Measurements from ENCODE around the gene DIDO1. TPM values are rescaled to one million over a fixed set of nuclear protein-coding genes. Genes with fewer than 3 reads are reported as not detected.

Gene DIDO1
- total RNA-seq, 1 experiment from 2014 or later = 85.9 TPM

DNA sequence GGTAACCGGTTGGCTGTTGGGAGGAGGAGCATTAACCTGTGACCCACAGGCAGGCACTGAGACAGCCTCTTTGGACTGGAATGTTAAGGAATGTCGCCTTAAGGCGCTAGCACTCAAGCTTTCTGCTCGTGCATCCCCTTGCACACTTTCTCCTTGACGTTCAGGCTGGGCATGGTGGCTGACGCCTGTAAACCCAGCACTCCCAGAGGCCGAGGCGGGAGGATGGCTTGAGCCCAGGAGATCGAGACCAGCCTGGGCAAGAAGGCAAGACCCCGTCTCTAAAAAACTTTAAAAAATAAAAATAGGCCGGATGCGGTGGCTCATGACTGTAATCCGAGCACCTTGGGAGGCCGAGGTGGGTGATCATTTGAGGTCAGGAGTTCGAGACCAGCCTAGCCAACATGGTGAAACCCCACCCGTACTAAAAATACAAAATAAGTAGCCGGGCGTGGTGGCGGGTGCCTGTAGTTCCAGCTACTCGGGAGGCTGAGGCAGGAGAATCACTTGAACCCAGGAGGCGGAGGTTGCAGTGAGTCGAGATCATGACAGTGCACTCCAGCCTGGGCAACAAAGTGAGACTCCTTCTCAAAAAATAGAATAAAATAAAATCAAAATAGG lies 9.8 kb upstream of the DIDO1 start:
- Histone ChIP-seq H2BK120ac (ENCODE audit: low read depth, low read length, poor library complexity, severe bottlenecking) (no peak overlapping the region), H2BK20ac (ENCODE audit: low read depth, low read length, poor library complexity, severe bottlenecking) (no peak overlapping the region), H3K27me3 (ENCODE audit: insufficient read depth, low read length) (no peaks in the 10 kb centered on the region), H3K4ac (ENCODE audit: low read depth, low read length) (no peak overlapping the region), H4K91ac (ENCODE audit: insufficient read length, low read depth, low read length) (no peak overlapping the region), H3K18ac (ENCODE audit: insufficient read length, low read depth, low read length) (no peak overlapping the region), H2AK5ac (ENCODE audit: insufficient read length, low read length) (no peak overlapping the region), H3K79me1 (ENCODE audit: insufficient read depth, low read depth, low read length, poor library complexity, severe bottlenecking) (no peaks in the 10 kb centered on the region), H3K23me2 (ENCODE audit: insufficient read length, low read depth, low read length, poor library complexity, severe bottlenecking) (no peaks in the 10 kb centered on the region), H3K9ac (ENCODE audit: extremely low read depth, insufficient read length, low read length) (peak overlapping the region; percentile 20), H3T11ph (ENCODE audit: low read length) (no peak overlapping the region), H3K14ac (ENCODE audit: insufficient read depth, low read length) (no peak overlapping the region; the same call in 1 of the 2 replicates), H4K8ac (replicated peaks; ENCODE audit: insufficient read length, low read depth, low read length) (no peak overlapping the region), H3K23ac (ENCODE audit: insufficient read length, low read depth, low read length) (no peak overlapping the region), H2BK12ac (ENCODE audit: insufficient read length, low read depth, low read length) (no peak overlapping the region), H2BK5ac (ENCODE audit: insufficient read length, low read length) (no peak overlapping the region), H4K5ac (ENCODE audit: insufficient read length, low read depth, low read length) (no peak overlapping the region), H3K79me2 (ENCODE audit: insufficient read depth, low read length) (peaks cover 83% of the 10 kb centered on the region), H3K9me3 (ENCODE audit: control insufficient read depth, low read depth, low read length) (no peaks in the 10 kb centered on the region), H3K27ac (ENCODE audit: insufficient read length, low read depth, low read length) (no peak overlapping the region), H3K56ac (ENCODE audit: insufficient read length, low read depth, low read length) (no peak overlapping the region), H3K4me1 (ENCODE audit: insufficient read depth, low read length) (peaks cover 13% of the 10 kb centered on the region; the same call in 1 of the 2 replicates), H4K20me1 (ENCODE audit: control insufficient read depth, insufficient read depth, insufficient read length) (no peaks in the 10 kb centered on the region), H2BK15ac (ENCODE audit: low read depth, low read length) (no peak overlapping the region), H3K4me2 (ENCODE audit: insufficient read depth, insufficient read length, low read length) (peak overlapping the region; percentile 47), H2AFZ (ENCODE audit: low read length) (no peak overlapping the region)
- Mint-ChIP-seq H3K9me3 (no peaks in the 10 kb centered on the region), H3K27me3 (ENCODE audit: low read depth) (peaks cover 2% of the 10 kb centered on the region; the same call in 1 of the 2 replicates), H3K4me3 (no peak overlapping the region; a peak in 2 of 5 replicates), H3K27ac (no peak overlapping the region), H3K36me3 (ENCODE audit: insufficient read depth in 1 of 3, low read depth in 3 of 3) (peaks cover 7 to 25% (median 8%) of the 10 kb centered on the region in 3 experiments), H3K4me1 (peaks cover 27 to 34% of the 10 kb centered on the region in 2 experiments)
- TF ChIP-seq, protein P1, sequence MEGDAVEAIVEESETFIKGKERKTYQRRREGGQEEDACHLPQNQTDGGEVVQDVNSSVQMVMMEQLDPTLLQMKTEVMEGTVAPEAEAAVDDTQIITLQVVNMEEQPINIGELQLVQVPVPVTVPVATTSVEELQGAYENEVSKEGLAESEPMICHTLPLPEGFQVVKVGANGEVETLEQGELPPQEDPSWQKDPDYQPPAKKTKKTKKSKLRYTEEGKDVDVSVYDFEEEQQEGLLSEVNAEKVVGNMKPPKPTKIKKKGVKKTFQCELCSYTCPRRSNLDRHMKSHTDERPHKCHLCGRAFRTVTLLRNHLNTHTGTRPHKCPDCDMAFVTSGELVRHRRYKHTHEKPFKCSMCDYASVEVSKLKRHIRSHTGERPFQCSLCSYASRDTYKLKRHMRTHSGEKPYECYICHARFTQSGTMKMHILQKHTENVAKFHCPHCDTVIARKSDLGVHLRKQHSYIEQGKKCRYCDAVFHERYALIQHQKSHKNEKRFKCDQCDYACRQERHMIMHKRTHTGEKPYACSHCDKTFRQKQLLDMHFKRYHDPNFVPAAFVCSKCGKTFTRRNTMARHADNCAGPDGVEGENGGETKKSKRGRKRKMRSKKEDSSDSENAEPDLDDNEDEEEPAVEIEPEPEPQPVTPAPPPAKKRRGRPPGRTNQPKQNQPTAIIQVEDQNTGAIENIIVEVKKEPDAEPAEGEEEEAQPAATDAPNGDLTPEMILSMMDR (conservative IDR thresholded peaks at IDR 0.05) = no peak
- no CpG with 5 or more reads among the region's 22 CpGs for WGBS (ENCODE audit: extremely low coverage, insufficient read length, low lambda C conversion rate)
- DNase-seq = no peak
